HepG2 (cell line): ENCODE results near the gene TSEN54. TPM values are rescaled to one million over a fixed set of nuclear protein-coding genes. Genes with fewer than 3 reads are reported as not detected.

Experiments used
- EZH2 ChIP-seq: conservative IDR thresholded peaks from 2 replicates; pipeline ENCODE4 v1.6.1; 2012; ENCODE audit warnings: mild to moderate bottlenecking, low read depth, low read length, moderate library complexity
- HBP1 ChIP-seq: IDR thresholded peaks from 2 replicates; pipeline ENCODE4 v1.6.1; 2016; ENCODE audit warnings: low read depth, control low read depth
- HNF4A ChIP-seq: sonication (generic); formaldehyde crosslinking; IDR thresholded peaks from 2 replicates; pipeline ENCODE4 v1.4.0; 2020; ENCODE audit warnings: missing genetic modification reagents
- NR2F6 ChIP-seq, 2 experiments: IDR thresholded peaks; 2 replicates each; pipeline ENCODE4 v1.6.1; 2016; ENCODE audit warnings: antibody characterized with exemption in 1 of 2, mild to moderate bottlenecking in 1 of 2
- REST ChIP-seq, 2 experiments: IDR thresholded peaks; 2 replicates each; pipeline ENCODE4 v1.6.1; 2011 to 2012; ENCODE audit warnings: low read length in 2 of 2, borderline replicate concordance in 1 of 2, low read depth in 1 of 2, mild to moderate bottlenecking in 1 of 2, moderate library complexity in 1 of 2
- SATB2 ChIP-seq: sonication (generic); formaldehyde crosslinking; IDR thresholded peaks from 2 replicates; pipeline ENCODE4 v1.5.0; 2020; ENCODE audit warnings: missing genetic modification reagents
- SKI ChIP-seq: fragments of 450-650 bp; IDR thresholded peaks from one replicate; pipeline ENCODE4 v1.6.1; 2018; ENCODE audit warnings: mild to moderate bottlenecking; ENCODE audit not compliant: partially characterized antibody
- SSRP1 ChIP-seq: IDR thresholded peaks from 2 replicates; pipeline ENCODE4 v1.6.1; 2016; ENCODE audit warnings: control low read depth
- TBX2 ChIP-seq: sonication (generic); formaldehyde crosslinking; IDR thresholded peaks from 2 replicates; pipeline ENCODE4 v1.5.0; 2020; ENCODE audit warnings: missing genetic modification reagents, mild to moderate bottlenecking, borderline replicate concordance
- TEF ChIP-seq: sonication (generic); formaldehyde crosslinking; IDR thresholded peaks from 2 replicates; pipeline ENCODE4 v1.5.0; 2020; ENCODE audit warnings: missing genetic modification reagents
- ZNF337 ChIP-seq: sonication (generic); formaldehyde crosslinking; IDR thresholded peaks from 2 replicates; pipeline ENCODE4 v1.5.1; 2020; ENCODE audit warnings: missing genetic modification reagents, low read depth, mild to moderate bottlenecking, borderline replicate concordance
- ZNF484 ChIP-seq: sonication (generic); formaldehyde crosslinking; IDR thresholded peaks from 2 replicates; pipeline ENCODE4 v1.5.1; 2020; ENCODE audit warnings: mild to moderate bottlenecking, low read depth, missing genetic modification reagents, borderline replicate concordance
- ZNF547 ChIP-seq: sonication (generic); formaldehyde crosslinking; IDR thresholded peaks from 2 replicates; pipeline ENCODE4 v1.5.1; 2020; ENCODE audit warnings: mild to moderate bottlenecking, missing genetic modification reagents
- ZNF644 ChIP-seq: IDR thresholded peaks from 2 replicates; pipeline ENCODE4 v1.6.1; 2016; ENCODE audit warnings: low read depth
- ZNF777 ChIP-seq: sonication (generic); formaldehyde crosslinking; IDR thresholded peaks from 2 replicates; pipeline ENCODE4 v1.4.0; 2020; ENCODE audit warnings: missing genetic modification reagents
- ZSCAN25 ChIP-seq: sonication (generic); formaldehyde crosslinking; IDR thresholded peaks from 2 replicates; pipeline ENCODE4 v1.8.0; 2022; ENCODE audit warnings: mild to moderate bottlenecking, missing genetic modification reagents
- polyA plus RNA-seq, 8 experiments: library from polyadenylated mRNA; depleted of rRNA in 3 of 8; stranded (reverse) in 7 of 8; unstranded in 1 of 8; fragments of >200 nt; fragmentation: Illumina TruSeq in 4 of 8; extraction: Trizol in 4 of 8; gene quantifications; 2 replicates each; pipeline versions ENCODE4 v1.2.1 to v1.2.3, GENCODE V29; 2011 to 2016; ENCODE audit warnings: low read depth in 4 of 8, missing spikeins in 1 of 8, mixed read lengths in 1 of 8; ENCODE audit not compliant: insufficient read depth in 1 of 8
- total RNA-seq, 5 experiments: library from RNA; depleted of rRNA; stranded (reverse); fragments of >200 nt; fragmentation: Illumina TruSeq; extraction: Trizol; gene quantifications; 2 replicates each; pipeline ENCODE4 v1.2.3, GENCODE V29; 2016; ENCODE audit warnings: low read depth in 1 of 5
- TF ChIP-seq, protein P1 (sequence below): IDR thresholded peaks from 2 replicates; pipeline ENCODE4 v1.6.1; 2016
- TF ChIP-seq, protein P2 (sequence below), 2 experiments: sonication (generic) in 1 of 2; formaldehyde crosslinking in 1 of 2; IDR thresholded peaks; 2 replicates each; pipeline versions ENCODE4 v1.5.1 to v1.6.1; 2011 to 2020; ENCODE audit warnings: borderline replicate concordance in 1 of 2, low read depth in 1 of 2, low read length in 1 of 2, mild to moderate bottlenecking in 1 of 2, missing genetic modification reagents in 1 of 2, moderate library complexity in 1 of 2

The TSEN54 gene
- total and polyA plus RNA-seq, 2 of the 13 experiments (the other 11 are each of a cell fraction or from before 2014, with no cell fraction given): 62.9 to 63.3 TPM

GRCh38 chr17:75515496-75516254 is 653 bp upstream of the TSEN54 start, which contains the start of gene CASKIN2 (continued):
- TF ChIP-seq REST (IDR thresholded peaks at IDR 0.05; ENCODE audit: borderline replicate concordance in 1 of 2, low read depth in 1 of 2, low read length in 2 of 2) (peak in 1 of 2 experiments; percentile 98; a peak in 2 of 4 replicates), ZNF547 (peak; percentile 99), HBP1 (peak; percentile 95), ZNF777 (CRISPR knock-in tag) (peak; percentile 97), ZNF337 (CRISPR knock-in tag) (peak; percentile 98; the same call in 1 of the 2 replicates), NR2F6 (IDR thresholded peaks at IDR 0.05) (0 out of 2 replicates have a peak, but pooled peaks have one; percentile 10), NR2F6 (CRISPR knock-in tag; IDR thresholded peaks at IDR 0.05) (peak; percentile 79), TEF (CRISPR knock-in tag) (peak; percentile 64; the same call in 1 of the 2 replicates), ZSCAN25 (CRISPR knock-in tag) (peak; percentile 89), TBX2 (CRISPR knock-in tag) (peak; percentile 95), ZNF644 (CRISPR knock-in tag) (peak; percentile 43; the same call in 1 of the 2 replicates), SATB2 (CRISPR knock-in tag) (peak; percentile 57; the same call in 1 of the 2 replicates), SSRP1 (0 out of 2 replicates have a peak, but pooled peaks have one; percentile 28), SKI (peak; percentile 69), ZNF484 (peak; percentile 90; the same call in 1 of the 2 replicates), EZH2 (no peak), HNF4A (CRISPR knock-in tag) (peak; percentile 49; the same call in 1 of the 2 replicates)
- TF ChIP-seq, protein P1, sequence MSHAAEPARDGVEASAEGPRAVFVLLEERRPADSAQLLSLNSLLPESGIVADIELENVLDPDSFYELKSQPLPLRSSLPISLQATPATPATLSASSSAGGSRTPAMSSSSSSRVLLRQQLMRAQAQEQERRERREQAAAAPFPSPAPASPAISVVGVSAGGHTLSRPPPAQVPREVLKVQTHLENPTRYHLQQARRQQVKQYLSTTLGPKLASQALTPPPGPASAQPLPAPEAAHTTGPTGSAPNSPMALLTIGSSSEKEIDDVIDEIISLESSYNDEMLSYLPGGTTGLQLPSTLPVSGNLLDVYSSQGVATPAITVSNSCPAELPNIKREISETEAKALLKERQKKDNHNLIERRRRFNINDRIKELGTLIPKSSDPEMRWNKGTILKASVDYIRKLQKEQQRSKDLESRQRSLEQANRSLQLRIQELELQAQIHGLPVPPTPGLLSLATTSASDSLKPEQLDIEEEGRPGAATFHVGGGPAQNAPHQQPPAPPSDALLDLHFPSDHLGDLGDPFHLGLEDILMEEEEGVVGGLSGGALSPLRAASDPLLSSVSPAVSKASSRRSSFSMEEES (CRISPR knock-in tag): peak; percentile 92
- TF ChIP-seq, protein P2, sequence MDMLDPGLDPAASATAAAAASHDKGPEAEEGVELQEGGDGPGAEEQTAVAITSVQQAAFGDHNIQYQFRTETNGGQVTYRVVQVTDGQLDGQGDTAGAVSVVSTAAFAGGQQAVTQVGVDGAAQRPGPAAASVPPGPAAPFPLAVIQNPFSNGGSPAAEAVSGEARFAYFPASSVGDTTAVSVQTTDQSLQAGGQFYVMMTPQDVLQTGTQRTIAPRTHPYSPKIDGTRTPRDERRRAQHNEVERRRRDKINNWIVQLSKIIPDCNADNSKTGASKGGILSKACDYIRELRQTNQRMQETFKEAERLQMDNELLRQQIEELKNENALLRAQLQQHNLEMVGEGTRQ (IDR thresholded peaks at IDR 0.05; ENCODE audit: low read depth, low read length): no peak
- TF ChIP-seq, protein P2 (CRISPR knock-in tag; IDR thresholded peaks at IDR 0.05; ENCODE audit: borderline replicate concordance): 0 out of 2 replicates have a peak, but pooled peaks have one; percentile 28
